B cell (primary cell): ENCODE data around the gene GP1BB.

Experiments
- EZH2 ChIP-seq: IDR thresholded peaks from 2 replicates; pipeline ENCODE4 v1.6.1; 2012; ENCODE audit warnings: borderline replicate concordance, low read depth, mild to moderate bottlenecking, moderate library complexity, low read length; ENCODE audit not compliant: insufficient read depth, poor library complexity, severe bottlenecking
- TF ChIP-seq, protein P1 (sequence below): fragments of 200-600 bp; IDR thresholded peaks from one replicate; pipeline ENCODE4 v1.8.0; 2022; ENCODE audit warnings: antibody characterized with exemption, mild to moderate bottlenecking

DNA sequence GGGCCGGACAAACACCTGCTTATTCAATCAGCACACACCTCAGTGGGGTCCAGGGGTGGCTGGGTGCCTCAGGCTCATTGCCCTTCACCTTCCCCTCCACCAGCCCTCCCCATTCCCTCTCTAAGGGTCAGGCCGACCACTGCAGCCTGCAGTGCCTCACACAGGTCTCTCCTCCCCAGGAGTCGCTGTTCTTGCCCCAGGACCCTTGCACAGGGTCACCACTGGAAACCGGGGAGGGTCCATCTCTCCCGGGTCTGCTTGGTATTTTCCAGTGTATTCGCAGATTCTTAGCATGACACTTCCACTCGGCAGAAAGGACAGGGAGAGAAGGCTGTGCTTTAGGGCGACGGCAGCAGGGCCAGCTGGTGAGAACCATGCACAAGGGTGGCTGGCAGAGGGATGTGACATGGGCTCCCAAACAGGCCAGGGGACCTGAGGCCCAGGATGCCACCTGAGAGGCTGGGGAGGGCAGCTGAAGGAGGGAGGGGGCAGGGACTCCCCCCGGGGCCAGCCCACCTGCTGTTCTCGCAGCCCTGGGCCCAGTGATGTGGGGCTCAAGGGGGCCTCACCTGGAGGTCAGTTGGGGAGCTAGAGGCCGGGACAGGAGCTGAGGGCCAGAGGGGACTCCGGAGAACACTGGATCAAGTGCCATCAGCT lies 21.1 kb downstream of the GP1BB start:
- TF ChIP-seq, protein P1, sequence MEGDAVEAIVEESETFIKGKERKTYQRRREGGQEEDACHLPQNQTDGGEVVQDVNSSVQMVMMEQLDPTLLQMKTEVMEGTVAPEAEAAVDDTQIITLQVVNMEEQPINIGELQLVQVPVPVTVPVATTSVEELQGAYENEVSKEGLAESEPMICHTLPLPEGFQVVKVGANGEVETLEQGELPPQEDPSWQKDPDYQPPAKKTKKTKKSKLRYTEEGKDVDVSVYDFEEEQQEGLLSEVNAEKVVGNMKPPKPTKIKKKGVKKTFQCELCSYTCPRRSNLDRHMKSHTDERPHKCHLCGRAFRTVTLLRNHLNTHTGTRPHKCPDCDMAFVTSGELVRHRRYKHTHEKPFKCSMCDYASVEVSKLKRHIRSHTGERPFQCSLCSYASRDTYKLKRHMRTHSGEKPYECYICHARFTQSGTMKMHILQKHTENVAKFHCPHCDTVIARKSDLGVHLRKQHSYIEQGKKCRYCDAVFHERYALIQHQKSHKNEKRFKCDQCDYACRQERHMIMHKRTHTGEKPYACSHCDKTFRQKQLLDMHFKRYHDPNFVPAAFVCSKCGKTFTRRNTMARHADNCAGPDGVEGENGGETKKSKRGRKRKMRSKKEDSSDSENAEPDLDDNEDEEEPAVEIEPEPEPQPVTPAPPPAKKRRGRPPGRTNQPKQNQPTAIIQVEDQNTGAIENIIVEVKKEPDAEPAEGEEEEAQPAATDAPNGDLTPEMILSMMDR, result no peak
- no peak for TF ChIP-seq EZH2
